ENCODE results near the gene CRIM1.

CRIM1 gene

DNA sequence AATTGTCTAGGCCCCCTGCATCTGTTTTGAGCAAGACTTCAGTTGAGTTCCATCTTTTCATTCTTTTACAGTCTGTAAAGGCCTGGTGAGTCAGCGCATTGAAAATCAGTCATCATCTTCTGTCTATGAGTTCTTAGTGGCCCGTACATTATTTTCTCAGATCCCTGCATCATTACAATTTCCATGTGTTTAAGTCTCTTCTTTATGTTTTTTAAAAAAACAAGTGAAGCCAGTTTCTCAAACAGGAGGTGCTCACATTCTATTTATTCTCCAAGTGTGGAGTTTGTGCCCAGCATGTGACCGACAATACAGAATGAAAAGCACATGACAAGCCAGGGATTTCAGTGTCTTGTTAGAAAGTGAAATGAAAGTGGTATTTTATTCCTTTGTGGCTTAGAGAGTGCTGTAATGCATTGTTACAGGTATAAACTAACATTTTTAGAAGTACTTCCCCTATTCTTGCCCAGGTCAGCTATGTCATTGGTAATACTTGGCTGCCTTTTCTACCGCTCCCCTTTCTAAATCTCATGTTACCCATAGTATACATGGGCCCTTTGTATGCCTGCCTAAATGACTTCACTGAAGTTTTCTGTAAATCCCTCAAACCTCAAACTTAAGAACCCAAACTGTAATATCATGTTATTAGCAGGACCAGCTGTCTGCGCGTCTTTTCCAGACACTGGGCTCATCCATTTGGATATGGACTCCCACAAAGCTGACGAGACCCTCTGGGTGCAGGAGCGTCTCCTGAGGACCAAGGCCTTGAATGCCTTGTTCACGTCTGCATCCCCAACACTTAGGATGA is 174.8 kb downstream of the CRIM1 start:
- ATAC-seq (replicated peaks), result peak; percentile 95
- H3K4me3 Mint-ChIP-seq, result peak overlapping the region; percentile 29 to 54
- H3K27ac Mint-ChIP-seq, result peak overlapping the region; percentile 73
- DNase-seq, result no peak
- no peaks in the 10 kb centered on the region for H3K27me3 Mint-ChIP-seq
- no peaks in the 10 kb centered on the region for H3K9me3 Mint-ChIP-seq
- H3K4me1 Mint-ChIP-seq, result peaks cover 19 to 25% of the 10 kb centered on the region in 2 donors
- peaks cover 8 to 13% of the 10 kb centered on the region in 2 donors for H3K36me3 Mint-ChIP-seq

DNA sequence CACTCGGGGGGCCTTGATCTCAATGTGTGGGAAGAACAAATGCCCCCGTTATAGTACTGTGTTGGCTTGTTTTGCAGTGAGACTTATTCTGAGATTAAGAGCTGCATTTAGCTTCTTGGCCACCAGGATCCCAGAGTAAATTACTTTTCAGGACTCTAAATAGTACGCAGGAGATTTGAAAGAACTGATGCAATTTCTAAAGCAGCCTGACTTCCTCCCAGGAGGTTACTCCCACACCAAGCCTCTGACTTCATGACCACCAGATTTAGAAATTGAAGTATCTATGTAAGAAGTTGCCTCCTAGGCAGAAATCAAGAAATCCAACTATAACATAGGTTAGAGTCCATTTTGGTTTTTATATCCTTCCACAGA is 175.4 kb downstream of the CRIM1 start:
- peak; percentile 58 to 70 for ATAC-seq (replicated peaks)
- H3K27ac Mint-ChIP-seq, result peak overlapping the region; percentile 73
- H3K36me3 Mint-ChIP-seq, result peaks cover 8 to 13% of the 10 kb centered on the region in 2 donors
- H3K4me1 Mint-ChIP-seq, result peaks cover 19 to 25% of the 10 kb centered on the region in 2 donors
- peak overlapping the region; percentile 29 to 54 for H3K4me3 Mint-ChIP-seq
- no peak for DNase-seq
- no peaks in the 10 kb centered on the region for H3K9me3 Mint-ChIP-seq
- H3K27me3 Mint-ChIP-seq, result no peaks in the 10 kb centered on the region

DNA sequence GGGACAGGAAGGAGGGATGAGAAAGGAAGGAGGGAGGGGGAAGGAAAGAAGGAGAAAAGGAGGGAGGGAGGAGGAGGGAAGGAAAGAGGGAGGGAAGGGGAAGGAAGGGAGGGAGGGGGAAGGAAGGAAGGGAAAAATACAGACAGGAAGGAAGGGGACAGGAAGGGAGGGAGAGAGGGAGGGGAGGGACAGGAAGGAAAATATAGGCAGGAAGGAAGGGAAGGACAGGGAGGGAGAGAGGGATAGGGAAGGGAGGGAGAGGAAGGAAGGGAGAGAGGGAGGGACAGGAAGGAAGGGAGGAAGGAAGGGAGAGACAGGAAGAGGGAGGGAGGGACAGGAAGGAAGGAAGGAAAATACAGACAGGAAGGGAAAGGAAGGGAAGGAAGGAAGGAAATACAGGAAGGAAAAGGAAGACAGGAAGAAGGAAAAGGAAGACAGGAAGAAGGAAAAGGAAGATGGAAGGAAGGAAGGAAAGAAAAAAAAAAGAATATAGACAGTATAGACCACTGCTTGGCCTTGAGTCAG is 178.8 kb downstream of the CRIM1 start:
- DNase-seq (no peak), ATAC-seq (replicated peaks) (no peak)
- Mint-ChIP-seq H3K27me3 (no peaks in the 10 kb centered on the region), H3K4me1 (peaks cover 12 to 15% of the 10 kb centered on the region in 2 donors), H3K36me3 (peaks cover 16 to 20% of the 10 kb centered on the region in 2 donors), H3K27ac (no peak overlapping the region), H3K9me3 (no peaks in the 10 kb centered on the region), H3K4me3 (no peak overlapping the region)

DNA sequence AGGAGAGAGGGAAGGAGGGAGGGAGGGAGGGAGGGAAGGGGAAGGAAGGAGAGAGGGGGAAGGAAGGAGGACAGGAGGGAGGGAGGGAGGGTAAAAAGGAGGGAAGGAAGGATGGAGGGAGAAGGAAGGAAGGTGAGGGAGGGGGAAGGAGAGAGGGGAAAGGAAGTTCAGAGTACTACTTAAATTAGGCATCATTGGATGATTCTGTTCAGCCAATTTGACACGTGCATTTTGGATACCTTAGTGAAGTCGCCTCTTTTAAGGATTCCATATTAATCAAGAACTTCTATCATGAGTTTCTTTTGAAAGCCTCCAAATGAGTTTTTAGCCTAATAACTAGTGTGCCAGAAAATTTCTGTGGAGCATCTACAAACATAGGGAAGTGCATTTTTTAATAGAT is 179.5 kb downstream of the CRIM1 start:
- Mint-ChIP-seq H3K27ac (no peak overlapping the region), H3K4me3 (no peak overlapping the region)
- ATAC-seq (replicated peaks), result no peak

DNA sequence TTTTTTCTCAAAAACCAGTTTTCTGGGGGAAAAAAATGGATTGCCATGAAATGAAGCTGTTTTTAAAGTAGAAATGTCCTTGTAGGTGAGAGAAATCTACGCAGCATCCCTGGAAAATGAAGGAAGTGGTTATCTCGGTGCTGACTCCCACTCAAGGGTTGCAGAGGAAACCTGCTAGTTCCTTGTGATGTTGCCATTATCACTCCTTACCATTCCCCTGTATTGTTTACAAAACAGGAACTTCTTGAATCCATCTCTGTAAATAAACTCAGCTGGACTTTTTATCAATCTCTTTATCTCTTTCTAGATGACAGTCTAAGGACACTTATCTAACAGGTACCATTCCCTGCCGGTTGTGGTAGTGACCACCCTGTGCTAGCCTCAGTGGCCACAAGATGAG is 181.2 kb downstream of the CRIM1 start:
- no peak for ATAC-seq (replicated peaks)

More for the DNA sequence above, 179.5 kb downstream of the CRIM1 start:
- peaks cover 10 to 12% of the 10 kb centered on the region in 2 donors for H3K4me1 Mint-ChIP-seq
- no peak for DNase-seq
- no peaks in the 10 kb centered on the region for H3K27me3 Mint-ChIP-seq
- no peaks in the 10 kb centered on the region for H3K9me3 Mint-ChIP-seq
- peaks cover 16 to 20% of the 10 kb centered on the region in 2 donors for H3K36me3 Mint-ChIP-seq

DNA sequence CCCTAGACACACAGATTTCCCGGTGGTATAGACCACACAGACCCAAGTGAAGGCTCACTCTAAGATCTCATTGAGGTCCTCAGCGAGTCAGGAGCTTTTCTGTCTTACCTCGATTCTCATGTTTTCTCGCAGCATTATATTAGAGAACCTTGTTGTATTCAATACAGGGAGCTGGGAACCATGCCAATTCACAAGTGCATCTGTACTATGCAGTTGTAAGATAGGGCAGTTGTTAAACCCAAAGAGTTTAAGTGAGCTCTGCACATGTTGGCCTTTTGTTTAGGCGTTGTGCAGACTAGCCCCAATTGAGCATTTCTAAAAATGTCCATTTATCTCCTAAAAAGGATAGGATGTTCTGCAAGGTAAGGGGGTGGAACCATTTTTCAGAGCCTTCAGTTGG is 182.8 kb downstream of the CRIM1 start:
- ATAC-seq (replicated peaks), result no peak
- Mint-ChIP-seq H3K27me3 (no peaks in the 10 kb centered on the region), H3K9me3 (no peaks in the 10 kb centered on the region), H3K36me3 (peaks cover 12 to 21% of the 10 kb centered on the region in 2 donors), H3K4me3 (no peak overlapping the region), H3K4me1 (no peaks in the 10 kb centered on the region), H3K27ac (no peak overlapping the region)
- no peak for DNase-seq

More for the DNA sequence above, 181.2 kb downstream of the CRIM1 start:
- no peaks in the 10 kb centered on the region for H3K4me1 Mint-ChIP-seq
- no peak overlapping the region for H3K4me3 Mint-ChIP-seq
- H3K27me3 Mint-ChIP-seq, result no peaks in the 10 kb centered on the region
- DNase-seq, result no peak
- H3K9me3 Mint-ChIP-seq, result no peaks in the 10 kb centered on the region
- H3K27ac Mint-ChIP-seq, result no peak overlapping the region
- peaks cover 16 to 22% of the 10 kb centered on the region in 2 donors for H3K36me3 Mint-ChIP-seq

DNA sequence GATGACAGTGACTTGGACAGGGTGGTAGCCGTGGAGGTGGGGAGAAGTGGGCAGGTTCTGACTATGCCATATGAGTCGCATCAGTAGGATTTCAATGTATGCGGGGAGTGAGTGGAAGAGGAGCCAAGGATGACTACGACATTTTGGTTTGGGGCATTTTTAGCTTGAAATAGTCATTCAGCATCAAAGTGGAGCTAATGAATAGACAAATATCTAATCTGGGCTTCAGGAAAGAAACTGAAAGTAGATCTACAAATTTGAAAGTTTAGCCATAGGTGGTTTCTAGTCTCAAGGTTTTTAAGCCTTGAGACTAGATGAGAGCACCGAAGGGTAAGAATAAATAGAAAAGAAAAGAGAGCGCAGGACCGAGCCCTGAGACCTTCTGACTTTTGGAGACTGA is 184.1 kb downstream of the CRIM1 start:
- H3K36me3 Mint-ChIP-seq, result peaks cover 10 to 22% of the 10 kb centered on the region in 2 donors
- H3K4me3 Mint-ChIP-seq, result no peak overlapping the region
- H3K9me3 Mint-ChIP-seq, result no peaks in the 10 kb centered on the region
- no peak for ATAC-seq (replicated peaks)
- H3K4me1 Mint-ChIP-seq, result no peaks in the 10 kb centered on the region
- DNase-seq, result no peak
- no peak overlapping the region for H3K27ac Mint-ChIP-seq
- no peaks in the 10 kb centered on the region for H3K27me3 Mint-ChIP-seq

DNA sequence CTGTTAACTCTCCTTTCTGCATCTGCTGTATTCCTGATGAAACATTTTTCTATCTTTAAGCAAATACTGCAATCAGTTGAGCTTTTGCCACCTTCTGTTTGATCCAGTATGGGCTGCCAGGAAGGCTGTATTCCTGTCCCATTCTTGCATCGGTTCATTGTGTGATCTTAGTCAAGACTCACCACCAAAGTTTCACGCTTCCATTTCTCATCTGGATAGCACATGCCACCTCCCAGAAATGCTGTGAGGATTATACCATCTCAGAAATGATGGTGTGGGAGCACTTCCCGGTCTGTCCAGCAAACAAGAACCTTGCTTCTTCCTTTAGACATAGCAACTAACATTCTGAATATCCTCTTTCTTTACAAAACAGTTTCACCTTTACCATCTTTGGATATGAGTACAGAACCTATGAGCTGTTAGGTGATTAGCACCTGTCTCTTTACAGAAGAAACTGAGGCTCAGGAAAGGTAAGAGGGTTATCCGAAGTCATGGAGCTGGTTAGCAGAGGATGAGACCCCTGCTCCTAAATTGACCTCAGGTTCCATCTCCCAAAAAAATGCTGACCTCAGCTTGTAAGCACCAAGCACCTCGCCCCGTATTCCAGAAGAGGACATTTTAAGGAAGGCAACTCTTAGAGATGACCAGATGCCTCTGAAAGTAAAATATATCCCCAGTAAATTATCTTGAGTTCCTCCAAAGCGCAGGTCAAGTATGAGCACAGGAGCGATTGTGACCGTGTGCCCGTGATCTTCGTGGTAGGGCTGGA is 185.6 kb downstream of the CRIM1 start:
- Mint-ChIP-seq H3K27ac (no peak overlapping the region), H3K36me3 (peaks cover 10 to 29% of the 10 kb centered on the region in 2 donors), H3K4me3 (no peak overlapping the region), H3K4me1 (no peaks in the 10 kb centered on the region), H3K27me3 (no peaks in the 10 kb centered on the region), H3K9me3 (no peaks in the 10 kb centered on the region)
- no peak for ATAC-seq (replicated peaks)
- no peak for DNase-seq

DNA sequence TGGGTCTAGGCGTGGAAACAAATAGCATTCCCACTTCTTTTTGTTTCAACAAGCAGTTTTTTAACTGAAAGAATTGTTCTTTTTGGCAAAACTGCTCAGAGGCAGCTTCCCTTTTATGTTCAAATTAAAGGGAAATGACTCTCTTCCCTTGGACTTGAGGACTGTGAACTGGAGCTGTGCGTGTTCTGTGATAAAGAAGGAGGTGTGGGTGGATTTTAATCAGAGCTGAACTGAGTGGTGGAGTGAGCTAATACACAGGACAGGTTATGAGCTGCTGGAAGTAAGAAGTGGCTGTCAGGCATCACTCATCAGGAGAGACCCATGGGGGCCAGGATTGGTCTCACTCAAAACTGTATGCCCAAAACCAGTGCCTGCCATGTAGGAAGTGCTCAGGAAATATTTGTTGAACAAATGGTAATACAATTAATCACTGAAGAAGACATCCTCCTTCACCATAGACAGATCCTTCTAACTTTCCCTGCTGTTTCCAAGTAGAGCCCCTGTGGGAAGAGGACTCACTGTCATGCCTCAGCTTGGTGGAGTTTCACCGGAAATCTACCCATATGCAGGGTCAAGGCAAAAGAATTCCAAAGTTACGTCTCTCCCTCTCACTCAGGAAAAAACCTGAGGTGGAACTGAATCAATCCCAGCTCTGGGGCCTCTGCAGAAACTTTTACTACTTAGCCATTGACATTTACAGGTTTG is 186.5 kb downstream of the CRIM1 start:
- Mint-ChIP-seq H3K36me3 (peaks cover 8 to 24% of the 10 kb centered on the region in 2 donors), H3K9me3 (no peaks in the 10 kb centered on the region), H3K27me3 (no peaks in the 10 kb centered on the region)

DNA sequence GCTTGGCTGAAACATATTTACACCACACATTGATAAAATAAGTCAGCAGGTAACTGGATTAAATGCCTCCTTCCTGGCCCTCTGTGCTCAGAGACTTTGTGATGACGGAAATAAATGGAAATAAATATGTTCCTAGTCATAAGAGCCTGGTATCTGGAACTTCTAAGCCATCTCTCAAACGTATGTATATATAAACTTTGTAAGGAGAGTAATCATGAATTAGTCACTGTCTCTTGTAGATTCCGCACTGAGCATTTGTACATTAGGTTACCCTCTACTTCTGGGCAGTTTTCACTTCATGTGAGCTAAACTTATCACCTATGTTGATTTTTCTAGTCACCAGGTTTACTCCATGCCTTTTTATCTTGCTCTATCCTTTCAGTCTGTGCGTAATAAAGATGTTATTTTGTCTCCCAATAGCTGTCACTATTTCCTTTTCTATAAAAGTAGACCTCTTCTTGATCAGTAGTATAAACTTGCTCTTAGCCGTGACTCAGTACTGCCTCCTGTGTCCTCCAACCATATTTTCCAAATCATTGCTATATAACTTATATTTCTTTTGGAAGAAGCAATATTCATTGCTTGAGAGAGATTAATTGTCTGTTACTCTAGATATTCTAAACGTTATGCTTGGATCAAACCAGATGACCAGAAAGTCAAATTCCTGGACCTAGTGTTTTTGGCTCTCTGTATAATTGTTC is 189.2 kb downstream of the CRIM1 start:
- Mint-ChIP-seq H3K4me1 (peaks cover 0 to 3% of the 10 kb centered on the region in 2 donors), H3K27ac (no peak overlapping the region), H3K9me3 (no peaks in the 10 kb centered on the region), H3K36me3 (peaks cover 12 to 36% of the 10 kb centered on the region in 2 donors), H3K4me3 (no peak overlapping the region), H3K27me3 (no peaks in the 10 kb centered on the region)
- no peak for DNase-seq
- ATAC-seq (replicated peaks), result no peak

More for the DNA sequence above, 186.5 kb downstream of the CRIM1 start:
- Mint-ChIP-seq H3K4me3 (no peak overlapping the region), H3K27ac (no peak overlapping the region), H3K4me1 (no peaks in the 10 kb centered on the region)
- ATAC-seq (replicated peaks), result no peak
- no peak for DNase-seq

DNA sequence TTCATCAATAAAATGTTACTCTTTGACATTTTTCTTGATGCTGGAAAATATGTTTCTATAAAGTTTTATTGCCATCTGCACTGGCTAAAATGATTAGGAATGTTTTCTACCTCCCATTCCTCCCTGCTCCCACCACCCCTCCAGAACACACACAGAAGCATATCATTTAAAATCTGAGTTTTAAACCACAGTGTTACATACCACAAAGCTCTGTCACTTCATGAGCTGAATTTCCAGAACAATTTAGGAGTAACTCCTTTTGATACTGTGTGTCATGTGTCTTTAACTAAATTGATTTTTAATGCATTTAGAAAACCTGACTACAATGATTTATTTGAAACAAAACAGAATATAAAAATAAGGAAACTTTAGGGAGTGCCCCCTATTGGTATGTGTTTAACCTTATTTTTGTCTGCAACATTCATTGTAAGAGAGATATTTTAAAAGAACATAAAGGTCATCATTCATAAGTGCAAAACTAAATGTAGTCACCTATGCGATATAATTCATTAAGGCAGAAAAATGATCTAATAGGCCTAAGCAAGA is 190.4 kb downstream of the CRIM1 start:
- peaks cover 0 to 3% of the 10 kb centered on the region in 2 donors for H3K4me1 Mint-ChIP-seq
- no peak for ATAC-seq (replicated peaks)

DNA sequence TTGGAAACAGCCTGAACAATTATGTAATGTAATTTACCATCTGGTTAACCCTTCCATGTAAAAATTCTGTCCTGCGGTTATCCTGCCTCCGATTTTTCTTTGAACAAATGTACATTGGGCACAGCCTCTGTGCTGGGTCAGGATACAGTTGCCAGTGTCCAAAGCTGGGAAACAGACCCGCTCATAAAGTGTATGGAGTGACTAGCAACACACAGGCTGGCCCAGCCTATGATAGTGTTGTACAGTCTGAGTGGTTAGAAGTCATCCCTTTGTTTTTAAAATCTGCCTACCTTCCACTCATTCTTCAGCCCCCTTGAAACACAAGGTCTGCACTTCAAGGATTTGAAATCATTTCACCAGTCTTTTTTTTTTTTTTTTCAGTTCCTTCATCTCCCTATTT is 192.3 kb downstream of the CRIM1 start:
- DNase-seq (no peak), ATAC-seq (replicated peaks) (no peak)
- H3K4me1 Mint-ChIP-seq, result peaks cover 0 to 3% of the 10 kb centered on the region in 2 donors
- no peaks in the 10 kb centered on the region for H3K27me3 Mint-ChIP-seq
- H3K27ac Mint-ChIP-seq, result no peak overlapping the region
- peaks cover 17 to 45% of the 10 kb centered on the region in 2 donors for H3K36me3 Mint-ChIP-seq
- no peaks in the 10 kb centered on the region for H3K9me3 Mint-ChIP-seq
- no peak overlapping the region for H3K4me3 Mint-ChIP-seq

More for the DNA sequence above, 190.4 kb downstream of the CRIM1 start:
- DNase-seq, result no peak
- peaks cover 15 to 39% of the 10 kb centered on the region in 2 donors for H3K36me3 Mint-ChIP-seq
- H3K27ac Mint-ChIP-seq, result no peak overlapping the region
- H3K27me3 Mint-ChIP-seq, result no peaks in the 10 kb centered on the region
- H3K9me3 Mint-ChIP-seq, result no peaks in the 10 kb centered on the region
- H3K4me3 Mint-ChIP-seq, result no peak overlapping the region

DNA sequence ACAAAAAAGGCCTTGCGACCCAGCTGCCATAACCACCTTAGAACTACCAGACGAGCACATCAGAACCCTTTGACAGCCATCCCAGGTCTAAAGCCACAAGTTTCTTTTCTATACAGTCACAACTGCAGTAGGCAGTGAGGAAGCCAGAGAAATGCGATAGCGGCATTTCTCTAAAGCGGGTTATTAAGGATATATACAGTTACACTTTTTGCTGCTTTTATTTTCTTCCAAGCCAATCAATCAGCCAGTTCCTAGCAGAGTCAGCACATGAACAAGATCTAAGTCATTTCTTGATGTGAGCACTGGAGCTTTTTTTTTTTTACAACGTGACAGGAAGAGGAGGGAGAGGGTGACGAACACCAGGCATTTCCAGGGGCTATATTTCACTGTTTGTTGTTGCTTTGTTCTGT is 193.6 kb downstream of the CRIM1 start:
- ATAC-seq (replicated peaks) (no peak), DNase-seq (no peak)
- H3K4me1 Mint-ChIP-seq, result peaks cover 6 to 10% of the 10 kb centered on the region in 2 donors
- H3K4me3 Mint-ChIP-seq, result no peak overlapping the region
- no peaks in the 10 kb centered on the region for H3K9me3 Mint-ChIP-seq
- H3K36me3 Mint-ChIP-seq, result peaks cover 23 to 54% of the 10 kb centered on the region in 2 donors
- H3K27me3 Mint-ChIP-seq, result no peaks in the 10 kb centered on the region
- no peak overlapping the region for H3K27ac Mint-ChIP-seq

Data from stimulated activated naive B cell treated with anti-CD40 and anti-IgM and Interleukin-4, amounts not matched to agents 10 μg/mL and 1 μg/mL and 100 μg/mL, for 72 hours (primary cell).